ENCODE data around the gene DTX2.

The DTX2 gene

GRCh38 chr7:76425156-76425555 is 36.4 kb upstream of the DTX2 start:
- TF ChIP-seq EP300 (IDR thresholded peaks at IDR 0.05; ENCODE audit: borderline replicate concordance) (no peak), CEBPB (IDR thresholded peaks at IDR 0.05) (no peak), FOXM1 (IDR thresholded peaks at IDR 0.05; ENCODE audit: borderline replicate concordance, low read depth) (no peak), RAD21 (IDR thresholded peaks at IDR 0.05; ENCODE audit: low read depth) (no peak), USF1 (IDR thresholded peaks at IDR 0.05) (no peak)

GRCh38 chr7:76426246-76426645 is 35.3 kb upstream of the DTX2 start:
- TF ChIP-seq EP300 (IDR thresholded peaks at IDR 0.05; ENCODE audit: borderline replicate concordance) (no peak), MAX (IDR thresholded peaks at IDR 0.05) (no peak), CREB1 (IDR thresholded peaks at IDR 0.05; ENCODE audit: low read depth) (no peak), CEBPB (IDR thresholded peaks at IDR 0.05) (no peak), TCF12 (IDR thresholded peaks at IDR 0.05; ENCODE audit: low read depth) (no peak), TEAD4 (IDR thresholded peaks at IDR 0.05) (no peak), RAD21 (IDR thresholded peaks at IDR 0.05; ENCODE audit: low read depth) (no peak), TAF1 (IDR thresholded peaks at IDR 0.05; ENCODE audit: low read depth) (no peak), YY1 (IDR thresholded peaks at IDR 0.05; ENCODE audit: low read depth) (no peak), ZBTB7A (IDR thresholded peaks at IDR 0.05; ENCODE audit: low read depth) (no peak)

- no peak for TF ChIP-seq TCF12 (IDR thresholded peaks at IDR 0.05; ENCODE audit: low read depth)
- TF ChIP-seq CEBPB (IDR thresholded peaks at IDR 0.05) = no peak
- no peak for TF ChIP-seq FOXM1 (IDR thresholded peaks at IDR 0.05; ENCODE audit: borderline replicate concordance, low read depth)
- no peak for TF ChIP-seq TAF1 (IDR thresholded peaks at IDR 0.05; ENCODE audit: low read depth)
- TF ChIP-seq TEAD4 (IDR thresholded peaks at IDR 0.05) = no peak
- no peak for TF ChIP-seq MAX (IDR thresholded peaks at IDR 0.05)
- TF ChIP-seq NFIC (IDR thresholded peaks at IDR 0.05) = no peak
- no peak for TF ChIP-seq ZBTB7A (IDR thresholded peaks at IDR 0.05; ENCODE audit: low read depth)
- no peak for TF ChIP-seq CREB1 (IDR thresholded peaks at IDR 0.05; ENCODE audit: low read depth)
- no peak for TF ChIP-seq REST (IDR thresholded peaks at IDR 0.05; ENCODE audit: low read depth)
- TF ChIP-seq USF1 (IDR thresholded peaks at IDR 0.05) = no peak
- no peak for TF ChIP-seq EGR1 (IDR thresholded peaks at IDR 0.05)
- no peak for TF ChIP-seq YY1 (IDR thresholded peaks at IDR 0.05; ENCODE audit: low read depth)
- no peak for TF ChIP-seq RAD21 (IDR thresholded peaks at IDR 0.05; ENCODE audit: low read depth)
- no peak for TF ChIP-seq EP300 (IDR thresholded peaks at IDR 0.05; ENCODE audit: borderline replicate concordance)
Observed at GRCh38 chr7:76427635-76428034, 33.9 kb upstream of the DTX2 start.

GRCh38 chr7:76428149-76428823 is 33.2 kb upstream of the DTX2 start:
- TF ChIP-seq USF1 (IDR thresholded peaks at IDR 0.05) = no peak
- no peak for TF ChIP-seq TCF12 (IDR thresholded peaks at IDR 0.05; ENCODE audit: low read depth)
- TF ChIP-seq FOXM1 (IDR thresholded peaks at IDR 0.05; ENCODE audit: borderline replicate concordance, low read depth) = no peak
- no peak for TF ChIP-seq MAX (IDR thresholded peaks at IDR 0.05)
- TF ChIP-seq TAF1 (IDR thresholded peaks at IDR 0.05; ENCODE audit: low read depth) = no peak
- TF ChIP-seq YY1 (IDR thresholded peaks at IDR 0.05; ENCODE audit: low read depth) = no peak
- TF ChIP-seq CREB1 (IDR thresholded peaks at IDR 0.05; ENCODE audit: low read depth) = no peak
- no peak for TF ChIP-seq CEBPB (IDR thresholded peaks at IDR 0.05)
- no peak for TF ChIP-seq EP300 (IDR thresholded peaks at IDR 0.05; ENCODE audit: borderline replicate concordance)
- no peak for TF ChIP-seq NFIC (IDR thresholded peaks at IDR 0.05)
- no peak for TF ChIP-seq RAD21 (IDR thresholded peaks at IDR 0.05; ENCODE audit: low read depth)
- TF ChIP-seq ZBTB7A (IDR thresholded peaks at IDR 0.05; ENCODE audit: low read depth) = no peak
- no peak for TF ChIP-seq EGR1 (IDR thresholded peaks at IDR 0.05)
- TF ChIP-seq TEAD4 (IDR thresholded peaks at IDR 0.05) = no peak

GRCh38 chr7:76428868-76429805 is 32.4 kb upstream of the DTX2 start:
- no peak for TF ChIP-seq NFIC (IDR thresholded peaks at IDR 0.05)
- TF ChIP-seq ZBTB7A (IDR thresholded peaks at IDR 0.05; ENCODE audit: low read depth) = no peak
- no peak for TF ChIP-seq TCF12 (IDR thresholded peaks at IDR 0.05; ENCODE audit: low read depth)
- TF ChIP-seq TAF1 (IDR thresholded peaks at IDR 0.05; ENCODE audit: low read depth) = no peak
- TF ChIP-seq FOXM1 (IDR thresholded peaks at IDR 0.05; ENCODE audit: borderline replicate concordance, low read depth) = no peak
- TF ChIP-seq RAD21 (IDR thresholded peaks at IDR 0.05; ENCODE audit: low read depth) = no peak
- no peak for TF ChIP-seq YY1 (IDR thresholded peaks at IDR 0.05; ENCODE audit: low read depth)
- TF ChIP-seq CEBPB (IDR thresholded peaks at IDR 0.05) = no peak
- TF ChIP-seq MAX (IDR thresholded peaks at IDR 0.05) = no peak
- TF ChIP-seq REST (IDR thresholded peaks at IDR 0.05; ENCODE audit: low read depth) = no peak
- no peak for TF ChIP-seq EGR1 (IDR thresholded peaks at IDR 0.05)
- no peak for TF ChIP-seq EP300 (IDR thresholded peaks at IDR 0.05; ENCODE audit: borderline replicate concordance)
- no peak for TF ChIP-seq USF1 (IDR thresholded peaks at IDR 0.05)
- TF ChIP-seq CREB1 (IDR thresholded peaks at IDR 0.05; ENCODE audit: low read depth) = no peak
- TF ChIP-seq TEAD4 (IDR thresholded peaks at IDR 0.05) = no peak
